H9 (cell line): ENCODE data around the gene HEG1. TPM values are rescaled to one million over a fixed set of nuclear protein-coding genes. Genes with fewer than 3 reads are reported as not detected.

Source experiments
- DNase-seq: peaks from one replicate; pipeline ENCODE4 v3.0.0-alpha.2; 2017
- H2AFZ ChIP-seq: one replicate; pipeline ENCODE4 v1.6.1; 2013; ENCODE audit warnings: mild to moderate bottlenecking, low read length, control low read depth, moderate library complexity
- H2AK5ac ChIP-seq: 2 replicates; pipeline ENCODE4 v1.6.1; 2013; ENCODE audit warnings: low read length, control low read depth, mixed read lengths; ENCODE audit not compliant: insufficient read length
- H2BK120ac ChIP-seq: one replicate; pipeline ENCODE4 v1.6.1; 2013; ENCODE audit warnings: low read depth, mild to moderate bottlenecking, low read length, control low read depth, inconsistent platforms; ENCODE audit not compliant: poor library complexity, severe bottlenecking
- H2BK12ac ChIP-seq: 2 replicates; pipeline ENCODE4 v1.6.1; 2013; ENCODE audit warnings: low read length, control low read depth, mixed read lengths, low read depth; ENCODE audit not compliant: insufficient read length
- H2BK15ac ChIP-seq: 2 replicates; pipeline ENCODE4 v1.6.1; 2013; ENCODE audit warnings: low read depth, low read length, control low read depth
- H2BK20ac ChIP-seq: one replicate; pipeline ENCODE4 v1.6.1; 2013; ENCODE audit warnings: low read depth, mild to moderate bottlenecking, low read length, control low read depth, inconsistent platforms; ENCODE audit not compliant: poor library complexity, severe bottlenecking
- H2BK5ac ChIP-seq: 2 replicates; pipeline ENCODE4 v1.6.1; 2013; ENCODE audit warnings: low read length, control low read depth, mixed read lengths; ENCODE audit not compliant: insufficient read length
- H3K14ac ChIP-seq: 2 replicates; pipeline ENCODE4 v1.6.1; 2013; ENCODE audit warnings: low read length, control low read depth; ENCODE audit not compliant: insufficient read depth
- H3K18ac ChIP-seq: 2 replicates; pipeline ENCODE4 v1.6.1; 2013; ENCODE audit warnings: low read depth, mild to moderate bottlenecking, mixed read lengths, low read length, control low read depth; ENCODE audit not compliant: insufficient read length
- H3K23ac ChIP-seq: 2 replicates; pipeline ENCODE4 v1.6.1; 2013; ENCODE audit warnings: low read length, control low read depth, mixed read lengths, low read depth; ENCODE audit not compliant: insufficient read length
- H3K23me2 ChIP-seq: 2 replicates; pipeline ENCODE4 v1.6.1; 2013; ENCODE audit warnings: low read depth, mild to moderate bottlenecking, mixed read lengths, low read length, control low read depth; ENCODE audit not compliant: insufficient read length, poor library complexity, severe bottlenecking
- H3K27ac ChIP-seq: 2 replicates; pipeline ENCODE4 v1.5.1; 2013; ENCODE audit warnings: low read length, control low read depth, mixed read lengths, low read depth; ENCODE audit not compliant: insufficient read length
- H3K27me3 ChIP-seq: 2 replicates; pipeline ENCODE4 v1.6.1; 2013; ENCODE audit warnings: low read length, control low read depth, inconsistent platforms; ENCODE audit not compliant: insufficient read depth
- H3K4ac ChIP-seq: 2 replicates; pipeline ENCODE4 v1.6.1; 2013; ENCODE audit warnings: low read depth, mild to moderate bottlenecking, control low read depth, inconsistent platforms, low read length, moderate library complexity
- H3K4me1 ChIP-seq: 2 replicates; pipeline ENCODE4 v1.6.1; 2013; ENCODE audit warnings: low read length, control low read depth, inconsistent platforms; ENCODE audit not compliant: insufficient read depth
- H3K4me2 ChIP-seq: 2 replicates; pipeline ENCODE4 v1.6.1; 2013; ENCODE audit warnings: low read length, control low read depth, mixed read lengths; ENCODE audit not compliant: insufficient read length, insufficient read depth
- H3K56ac ChIP-seq: 2 replicates; pipeline ENCODE4 v1.6.1; 2013; ENCODE audit warnings: low read depth, mild to moderate bottlenecking, mixed read lengths, low read length, control low read depth; ENCODE audit not compliant: insufficient read length
- H3K79me1 ChIP-seq: 2 replicates; pipeline ENCODE4 v1.6.1; 2013; ENCODE audit warnings: low read depth, mild to moderate bottlenecking, moderate library complexity, low read length, control low read depth, inconsistent platforms; ENCODE audit not compliant: insufficient read depth, poor library complexity, severe bottlenecking
- H3K79me2 ChIP-seq: 2 replicates; pipeline ENCODE4 v1.6.1; 2013; ENCODE audit warnings: low read length, control low read depth, inconsistent platforms; ENCODE audit not compliant: insufficient read depth
- H3K9ac ChIP-seq: 2 replicates; pipeline ENCODE4 v1.6.1; 2013; ENCODE audit warnings: low read length, control low read depth, mixed read lengths; ENCODE audit not compliant: insufficient read length; ENCODE audit errors: extremely low read depth
- H3K9me3 ChIP-seq: one replicate; pipeline ENCODE4 v1.6.1; 2013; ENCODE audit warnings: low read depth, low read length, inconsistent platforms; ENCODE audit not compliant: control insufficient read depth
- H3T11ph ChIP-seq: one replicate; pipeline ENCODE4 v1.6.1; 2013; ENCODE audit warnings: mild to moderate bottlenecking, low read length, control low read depth, inconsistent platforms
- H4K20me1 ChIP-seq: one replicate; pipeline ENCODE4 v1.6.1; 2013; ENCODE audit not compliant: control insufficient read depth, insufficient read length, insufficient read depth
- H4K5ac ChIP-seq: 2 replicates; pipeline ENCODE4 v1.6.1; 2013; ENCODE audit warnings: low read depth, mild to moderate bottlenecking, mixed read lengths, low read length, control low read depth; ENCODE audit not compliant: insufficient read length
- H4K8ac ChIP-seq: replicated peaks from 2 replicates; pipeline ENCODE4 v1.6.1; 2013; ENCODE audit warnings: low read length, control low read depth, mixed read lengths, low read depth; ENCODE audit not compliant: insufficient read length
- H4K91ac ChIP-seq: 2 replicates; pipeline ENCODE4 v1.6.1; 2013; ENCODE audit warnings: low read depth, mild to moderate bottlenecking, moderate library complexity, mixed read lengths, low read length, control low read depth; ENCODE audit not compliant: insufficient read length
- H3K27ac Mint-ChIP-seq, 3 experiments: 2 replicates in 2 of 3; 3 replicates in 1 of 3; pipeline ENCODE4 v1.8.0; 2020 to 2021; ENCODE audit warnings: mixed read lengths in 3 of 3, mild to moderate bottlenecking in 1 of 3, moderate library complexity in 1 of 3
- H3K27me3 Mint-ChIP-seq: 2 replicates; pipeline ENCODE4 v1.8.0; 2021; ENCODE audit warnings: low read depth, mild to moderate bottlenecking, moderate library complexity, mixed read lengths
- H3K36me3 Mint-ChIP-seq, 3 experiments: 2 replicates in 2 of 3; 3 replicates in 1 of 3; pipeline ENCODE4 v1.8.0; 2020 to 2021; ENCODE audit warnings: low read depth in 3 of 3, mixed read lengths in 3 of 3; ENCODE audit not compliant: insufficient read depth in 1 of 3
- H3K4me1 Mint-ChIP-seq, 2 experiments: 2 replicates each; pipeline ENCODE4 v1.8.0; 2020; ENCODE audit warnings: mixed read lengths in 2 of 2
- H3K4me3 Mint-ChIP-seq, 2 experiments: 2 replicates in 1 of 2; 3 replicates in 1 of 2; pipeline ENCODE4 v1.8.0; 2020 to 2021; ENCODE audit warnings: mild to moderate bottlenecking in 2 of 2, mixed read lengths in 2 of 2, moderate library complexity in 1 of 2
- H3K9me3 Mint-ChIP-seq, 2 experiments: 2 replicates in 1 of 2; 3 replicates in 1 of 2; pipeline ENCODE4 v1.8.0; 2020; ENCODE audit warnings: mild to moderate bottlenecking in 2 of 2, mixed read lengths in 2 of 2, moderate library complexity in 1 of 2
- WGBS: extraction: QIAGEN DNeasy Blood & Tissue Kit; methylation state at CpG from one replicate; pipeline ENCODE4 v1.1.7; 2013; ENCODE audit warnings: missing lambda C conversion rate, low lambda C conversion rate, mixed read lengths; ENCODE audit not compliant: insufficient read length; ENCODE audit errors: extremely low coverage; 5-methylcytosine and 5-hydroxymethylcytosine counted together
- total RNA-seq: library from RNA; stranded (reverse); gene quantifications from 2 replicates; pipeline ENCODE4 v1.2.1, GENCODE V29; 2021
- TF ChIP-seq, protein P1 (sequence below): fragments of 200-600 bp; sonication (generic); conservative IDR thresholded peaks from 3 replicates; pipeline ENCODE4 v1.8.0; 2021; ENCODE audit warnings: antibody characterized with exemption, mild to moderate bottlenecking

The HEG1 gene
- total RNA-seq, 1 experiment from 2014 or later = 10.3 TPM

DNA sequence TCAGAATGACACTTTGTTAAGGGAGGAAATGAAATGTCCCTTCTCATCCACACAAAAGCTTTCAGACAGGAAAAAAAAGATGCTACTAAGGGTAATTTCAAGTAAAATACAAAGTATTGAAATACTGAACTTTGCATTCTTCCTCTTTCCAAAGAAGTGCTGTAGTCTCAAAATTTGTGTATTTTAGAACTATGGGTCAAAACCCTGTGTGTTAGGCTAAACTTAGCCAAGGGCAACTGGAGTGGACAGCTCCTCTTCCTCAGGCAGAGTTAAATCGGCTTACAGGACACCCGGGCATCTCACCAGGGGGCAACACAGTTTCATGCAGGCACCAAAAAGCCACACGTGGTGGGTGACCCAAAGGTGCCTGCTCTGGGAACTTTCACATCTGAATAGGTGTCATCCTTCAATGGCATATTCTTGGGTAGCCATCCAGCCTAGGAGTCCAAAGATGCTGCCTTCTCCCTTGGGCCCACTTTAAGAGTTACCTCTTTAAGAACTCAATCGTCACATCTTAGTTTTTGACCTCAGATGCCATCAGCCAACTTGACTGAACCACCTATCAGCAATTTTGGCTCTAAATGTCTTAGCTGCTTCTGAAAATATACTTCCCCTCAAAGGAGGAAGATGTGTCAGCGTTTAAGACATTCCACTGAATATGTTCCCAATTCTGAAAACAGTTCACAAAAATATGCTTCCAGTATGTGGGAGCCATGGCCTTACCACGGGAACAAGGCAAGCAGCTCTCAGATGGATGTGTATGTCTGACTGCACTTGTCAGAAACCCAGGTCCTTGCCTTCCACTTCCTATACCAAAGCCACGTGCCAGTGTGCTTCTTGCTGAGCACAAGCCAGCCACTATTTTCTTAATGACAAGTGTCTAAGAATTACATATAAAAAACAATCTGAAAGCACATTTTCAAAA is 89.0 kb downstream of the HEG1 start:
- Histone ChIP-seq H2BK15ac (no peak overlapping the region), H3K9ac (no peak overlapping the region), H3K4ac (no peak overlapping the region), H2AFZ (no peak overlapping the region), H3K79me1 (no peaks in the 10 kb centered on the region), H4K91ac (no peak overlapping the region), H2BK5ac (no peak overlapping the region), H2BK20ac (no peak overlapping the region), H4K20me1 (no peaks in the 10 kb centered on the region), H3K18ac (no peak overlapping the region), H3K27me3 (no peaks in the 10 kb centered on the region), H3K4me2 (no peak overlapping the region), H3K14ac (no peak overlapping the region), H3K23ac (no peak overlapping the region), H2BK120ac (no peak overlapping the region), H3K56ac (no peak overlapping the region), H3K9me3 (no peaks in the 10 kb centered on the region), H3T11ph (no peak overlapping the region), H3K79me2 (no peaks in the 10 kb centered on the region), H2BK12ac (no peak overlapping the region), H3K4me1 (no peaks in the 10 kb centered on the region), H2AK5ac (no peak overlapping the region), H4K8ac (no peak overlapping the region), H4K5ac (no peak overlapping the region), H3K23me2 (no peaks in the 10 kb centered on the region), H3K27ac (no peak overlapping the region)
- Mint-ChIP-seq H3K36me3 (peaks cover 0 to 7% (median 0%) of the 10 kb centered on the region in 3 experiments; a peak in 3 of 7 replicates), H3K9me3 (no peaks in the 10 kb centered on the region), H3K4me3 (no peak overlapping the region), H3K4me1 (0 out of 4 replicates have a peak, but pooled peaks cover 0 to 6% of the 10 kb centered on the region in 2 experiments), H3K27me3 (no peaks in the 10 kb centered on the region), H3K27ac (no peak overlapping the region)
- TF ChIP-seq, protein P1, sequence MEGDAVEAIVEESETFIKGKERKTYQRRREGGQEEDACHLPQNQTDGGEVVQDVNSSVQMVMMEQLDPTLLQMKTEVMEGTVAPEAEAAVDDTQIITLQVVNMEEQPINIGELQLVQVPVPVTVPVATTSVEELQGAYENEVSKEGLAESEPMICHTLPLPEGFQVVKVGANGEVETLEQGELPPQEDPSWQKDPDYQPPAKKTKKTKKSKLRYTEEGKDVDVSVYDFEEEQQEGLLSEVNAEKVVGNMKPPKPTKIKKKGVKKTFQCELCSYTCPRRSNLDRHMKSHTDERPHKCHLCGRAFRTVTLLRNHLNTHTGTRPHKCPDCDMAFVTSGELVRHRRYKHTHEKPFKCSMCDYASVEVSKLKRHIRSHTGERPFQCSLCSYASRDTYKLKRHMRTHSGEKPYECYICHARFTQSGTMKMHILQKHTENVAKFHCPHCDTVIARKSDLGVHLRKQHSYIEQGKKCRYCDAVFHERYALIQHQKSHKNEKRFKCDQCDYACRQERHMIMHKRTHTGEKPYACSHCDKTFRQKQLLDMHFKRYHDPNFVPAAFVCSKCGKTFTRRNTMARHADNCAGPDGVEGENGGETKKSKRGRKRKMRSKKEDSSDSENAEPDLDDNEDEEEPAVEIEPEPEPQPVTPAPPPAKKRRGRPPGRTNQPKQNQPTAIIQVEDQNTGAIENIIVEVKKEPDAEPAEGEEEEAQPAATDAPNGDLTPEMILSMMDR = no peak
- DNase-seq = no peak
- WGBS = no CpG with 5 or more reads among the region's 7 CpGs
